OCI-LY3 (cell line): ENCODE data around the gene NPTX1.
A peak's percentile ranks its signal among the peaks of the same experiment; 100 is the strongest.

ENCODE experiments used
- H2AFZ ChIP-seq: fragments of 200-600, 300-600 bp; shearing (Covaris generic); 2 replicates; pipeline ENCODE4 v1.6.0; 2014; ENCODE audit warnings: antibody characterized with exemption, low read depth, low read length
- H3K27ac ChIP-seq: fragments of 200-600, 300-600 bp; sonication (generic); 2 replicates; pipeline ENCODE4 v1.5.1; 2014; ENCODE audit warnings: mild to moderate bottlenecking, low read length, moderate library complexity, mixed read lengths
- H3K27me3 ChIP-seq: fragments of 200-600, 300-600 bp; sonication (generic); 2 replicates; pipeline ENCODE4 v1.6.1; 2014; ENCODE audit warnings: low read depth, low read length, mixed read lengths
- H3K36me3 ChIP-seq: fragments of 200-600, 300-600 bp; sonication (generic); replicated peaks from 2 replicates; pipeline ENCODE3; 2014; ENCODE audit warnings: low read depth, low read length, mixed read lengths
- H3K4me1 ChIP-seq: fragments of 300-600, 200-600 bp; sonication (generic); 2 replicates; pipeline ENCODE4 v1.6.1; 2014; ENCODE audit warnings: low read length, mixed read lengths
- H3K4me2 ChIP-seq: fragments of 200-600, 300-600 bp; sonication (generic); 2 replicates; pipeline ENCODE4 v1.6.1; 2014; ENCODE audit warnings: low read length, mixed read lengths
- H3K4me3 ChIP-seq: fragments of 300-600, 200-600 bp; sonication (generic); 2 replicates; pipeline ENCODE4 v1.5.1; 2014; ENCODE audit warnings: antibody characterized with exemption, mild to moderate bottlenecking, low read length, moderate library complexity
- H3K79me2 ChIP-seq: fragments of 300-600, 200-600 bp; shearing (Covaris generic); 2 replicates; pipeline ENCODE4 v1.6.1; 2014; ENCODE audit warnings: mild to moderate bottlenecking, low read length, mixed read lengths
- H3K9ac ChIP-seq: fragments of 300-600, 200-600 bp; shearing (Covaris generic); 2 replicates; pipeline ENCODE4 v1.6.0; 2014; ENCODE audit warnings: mild to moderate bottlenecking, low read length, moderate library complexity
- H3K9me3 ChIP-seq: fragments of 200-600, 300-600 bp; shearing (Covaris generic); 2 replicates; pipeline ENCODE4 v1.6.1; 2014; ENCODE audit warnings: low read length, mixed read lengths; ENCODE audit not compliant: insufficient read depth
- H4K20me1 ChIP-seq: fragments of 200-600, 300-600 bp; sonication (generic); 2 replicates; pipeline ENCODE4 v1.6.1; 2016; ENCODE audit warnings: low read length, mixed read lengths; ENCODE audit not compliant: insufficient read depth
- CTCF ChIP-seq: fragments of 200-600, 300-600 bp; sonication (generic); IDR thresholded peaks from 2 replicates; pipeline ENCODE4 v1.5.1; 2014; ENCODE audit warnings: antibody characterized with exemption, low read length, low read depth
- EZH2phosphoT487 ChIP-seq: fragments of 200-600 bp; shearing (Covaris generic); IDR thresholded peaks from 2 replicates; pipeline ENCODE4 v1.6.1; 2018; ENCODE audit warnings: antibody characterized with exemption, mixed run types, low read depth

The NPTX1 gene

GRCh38 chr17:80477647-80478478 lies 1.5 kb upstream of the NPTX1 start:
- H3K9ac ChIP-seq, result no peak overlapping the region
- H3K36me3 ChIP-seq, result no peaks in the 10 kb centered on the region
- no peaks in the 10 kb centered on the region for H3K4me1 ChIP-seq
- no peaks in the 10 kb centered on the region for H3K79me2 ChIP-seq
- H3K4me3 ChIP-seq, result no peak overlapping the region
- H3K9me3 ChIP-seq, result no peaks in the 10 kb centered on the region
- no peak overlapping the region for H3K4me2 ChIP-seq
- no peak overlapping the region for H2AFZ ChIP-seq
- no peaks in the 10 kb centered on the region for H4K20me1 ChIP-seq
- TF ChIP-seq CTCF, result no peak
- no peak for TF ChIP-seq EZH2phosphoT487
- H3K27ac ChIP-seq, result no peak overlapping the region
- H3K27me3 ChIP-seq, result no peaks in the 10 kb centered on the region

- no peaks in the 10 kb centered on the region for H3K4me1 ChIP-seq
- H3K4me2 ChIP-seq, result no peak overlapping the region
- no peaks in the 10 kb centered on the region for H3K79me2 ChIP-seq
- H3K36me3 ChIP-seq, result no peaks in the 10 kb centered on the region
- no peak overlapping the region for H3K4me3 ChIP-seq
- H3K27ac ChIP-seq, result no peak overlapping the region
- no peaks in the 10 kb centered on the region for H3K27me3 ChIP-seq
- TF ChIP-seq EZH2phosphoT487 (no peak), CTCF (no peak)
- H2AFZ ChIP-seq, result no peak overlapping the region
- H3K9ac ChIP-seq, result no peak overlapping the region
- no peaks in the 10 kb centered on the region for H4K20me1 ChIP-seq
- H3K9me3 ChIP-seq, result no peaks in the 10 kb centered on the region
These were observed 655 bp upstream of the NPTX1 start for GRCh38 chr17:80476877-80477646.

- Histone ChIP-seq H4K20me1 (no peaks in the 10 kb centered on the region), H3K27me3 (no peaks in the 10 kb centered on the region), H3K9me3 (no peaks in the 10 kb centered on the region), H3K36me3 (no peaks in the 10 kb centered on the region), H3K4me1 (no peaks in the 10 kb centered on the region), H3K27ac (no peak overlapping the region), H2AFZ (no peak overlapping the region), H3K4me3 (peak overlapping the region; percentile 33; the same call in 1 of the 2 replicates), H3K79me2 (no peaks in the 10 kb centered on the region), H3K4me2 (peak overlapping the region; percentile 50), H3K9ac (no peak overlapping the region)
- TF ChIP-seq CTCF (no peak), EZH2phosphoT487 (no peak)
These were observed 1.2 kb downstream of the NPTX1 start for GRCh38 chr17:80474961-80475909.
